D721Med (cell line): ENCODE measurements around the gene CHD9.

ENCODE experiments used
- DNase-seq: peaks from one replicate; pipeline ENCODE4 v3.0.0; 2011; ENCODE audit warnings: low spot score; ENCODE audit not compliant: insufficient read length
- FAIRE-seq: peaks from 2 replicates; lab custom pipeline; 2011; peaks lifted over from hg19 to GRCh38; lab: Jason Lieb, UNC
- CTCF ChIP-seq: IDR thresholded peaks from 2 replicates; pipeline ENCODE4 v1.5.1; 2012; ENCODE audit warnings: mild to moderate bottlenecking, control low read depth; ENCODE audit not compliant: insufficient read depth; ENCODE audit errors: missing control alignments

The CHD9 gene

GRCh38 chr16:53234836-53235235 is 180.0 kb downstream of the CHD9 start:
- FAIRE-seq (no peak), DNase-seq (no peak)
- TF ChIP-seq CTCF: no peak

- DNase-seq (no peak), FAIRE-seq (no peak)
- no peak for TF ChIP-seq CTCF
Observed at GRCh38 chr16:53235851-53236250, 181.1 kb downstream of the CHD9 start.

GRCh38 chr16:53249331-53249730 is 194.5 kb downstream of the CHD9 start:
- DNase-seq (no peak), FAIRE-seq (no peak)
- no peak for TF ChIP-seq CTCF

- FAIRE-seq: no peak
- no peak for TF ChIP-seq CTCF
- no peak for DNase-seq
Observed at GRCh38 chr16:53257001-53257400, 202.2 kb downstream of the CHD9 start.

GRCh38 chr16:53258809-53259208 is 204.0 kb downstream of the CHD9 start:
- no peak for DNase-seq
- FAIRE-seq: no peak
- TF ChIP-seq CTCF: no peak

- FAIRE-seq (no peak), DNase-seq (no peak)
- TF ChIP-seq CTCF: no peak
Observed at GRCh38 chr16:53261276-53261675, 206.5 kb downstream of the CHD9 start.

GRCh38 chr16:53262645-53263044 is 207.9 kb downstream of the CHD9 start:
- DNase-seq (no peak), FAIRE-seq (no peak)
- no peak for TF ChIP-seq CTCF
